HepG2 (cell line): Measurements from ENCODE around the gene EIF5. TPM values are rescaled to one million over a fixed set of nuclear protein-coding genes. Genes with fewer than 3 reads are reported as not detected.

Experiments used
- ATAC-seq: fragments of 200-7000 bp; cut with Tn5 transposase; 3 replicates; pipeline ENCODE4 v1.9.1; 2020; ENCODE audit warnings: mild to moderate bottlenecking, moderate library complexity
- BruUV-seq: library from RNA; stranded (reverse); fragments of 400-500 nt; replicated peaks from 2 replicates; lab custom pipeline; 2021; lab: Mats Ljungman, UMichigan
- CTCF ChIA-PET: fragments of 300-600 bp; formaldehyde crosslinking; extraction: SDS; loops from one replicate; lab custom pipeline; 2021; ENCODE audit warnings: low total read pairs, inconsistent platforms, low intra/inter-chr PET ratio; lab: Yijun Ruan, JAX
- POLR2A ChIA-PET: fragments of 350-600 bp; sonication (Branson Sonifier 250); formaldehyde crosslinking; loops from one replicate; lab custom pipeline; 2020; ENCODE audit warnings: antibody characterized with exemption, inconsistent platforms; lab: Yijun Ruan, JAX
- DNase-seq: peaks from one replicate; pipeline ENCODE4 v3.0.0-alpha.2; 2015; ENCODE audit warnings: low spot score
- FAIRE-seq: peaks from 3 replicates; lab custom pipeline; 2011; peaks lifted over from hg19 to GRCh38; lab: Jason Lieb, UNC
- H2AFZ ChIP-seq: one replicate; pipeline ENCODE4 v1.6.1; 2011; ENCODE audit warnings: low read length, inconsistent platforms
- H3K27ac ChIP-seq: fragments of 300-600 bp; 3 replicates; pipeline ENCODE4 v1.8.0; 2011; ENCODE audit warnings: mixed run types, mild to moderate bottlenecking, mixed read lengths, low read length, inconsistent platforms; ENCODE audit not compliant: insufficient read depth; ENCODE audit errors: extremely low read length
- H3K27me3 ChIP-seq, 2 experiments: fragments of 200-600 bp in 1 of 2; 2 replicates in 1 of 2; 3 replicates in 1 of 2; pipeline versions ENCODE4 v1.6.0 to v1.8.0; 2011; ENCODE audit warnings: low read length in 2 of 2, mild to moderate bottlenecking in 2 of 2, moderate library complexity in 2 of 2, inconsistent platforms in 1 of 2; ENCODE audit not compliant: insufficient read depth in 2 of 2, control insufficient read depth in 1 of 2
- H3K36me3 ChIP-seq, 2 experiments: fragments of 200-600 bp in 1 of 2; replicated peaks in 1 of 2; 2 replicates in 1 of 2; 3 replicates in 1 of 2; pipeline versions ENCODE4 v1.5.1 to v1.8.0; 2011; ENCODE audit warnings: low read length in 2 of 2, inconsistent platforms in 1 of 2; ENCODE audit not compliant: insufficient read depth in 2 of 2, control insufficient read depth in 1 of 2
- H3K4me1 ChIP-seq: 2 replicates; pipeline ENCODE4 v1.5.1; 2012; ENCODE audit warnings: low read length, inconsistent platforms; ENCODE audit not compliant: insufficient read depth
- H3K4me2 ChIP-seq: 2 replicates; pipeline ENCODE4 v1.6.0; 2011; ENCODE audit warnings: low read depth, low read length, inconsistent platforms
- H3K4me3 ChIP-seq, 3 experiments: fragments of 200-600 bp in 1 of 3; sonication (generic), shearing (Covaris generic) in 1 of 3; replicated peaks in 1 of 3; 2 replicates each; pipeline ENCODE4 v1.5.1; 2011 to 2016; ENCODE audit warnings: low read length in 3 of 3, inconsistent platforms in 2 of 3, low read depth in 2 of 3, mild to moderate bottlenecking in 2 of 3, control low read depth in 1 of 3, mixed read lengths in 1 of 3; ENCODE audit not compliant: insufficient read depth in 1 of 3
- H3K79me2 ChIP-seq: one replicate; pipeline ENCODE4 v1.6.1; 2011; ENCODE audit warnings: low read length, inconsistent platforms; ENCODE audit not compliant: insufficient read depth
- H3K9ac ChIP-seq: 2 replicates; pipeline ENCODE4 v1.6.0; 2011; ENCODE audit warnings: mild to moderate bottlenecking, low read depth, low read length, inconsistent platforms; ENCODE audit not compliant: insufficient read depth
- H3K9me3 ChIP-seq: 2 replicates; pipeline ENCODE4 v1.5.1; 2012; ENCODE audit warnings: mild to moderate bottlenecking, low read length
- H4K20me1 ChIP-seq: 2 replicates; pipeline ENCODE4 v1.6.0; 2011; ENCODE audit warnings: inconsistent platforms, mild to moderate bottlenecking, low read length, moderate library complexity; ENCODE audit not compliant: insufficient read depth
- ELK4 ChIP-seq: sonication (generic); formaldehyde crosslinking; IDR thresholded peaks from 2 replicates; pipeline ENCODE4 v1.9.0; 2021; ENCODE audit warnings: missing genetic modification reagents, borderline replicate concordance
- MBNL3 ChIP-seq: fragments of 250-450 bp; sonication (Bioruptor Pico); conservative IDR thresholded peaks from 2 replicates; pipeline ENCODE4 v1.8.0; 2022; ENCODE audit warnings: mild to moderate bottlenecking, inconsistent platforms
- NR2F1 ChIP-seq, 2 experiments: fragments of 450-650 bp in 1 of 2; formaldehyde crosslinking in 1 of 2; IDR thresholded peaks; 2 replicates each; pipeline versions ENCODE4 v1.5.0 to v1.6.1; 2016 to 2020; ENCODE audit warnings: mild to moderate bottlenecking in 1 of 2, missing compliant biosample characterization in 1 of 2, missing genetic modification reagents in 1 of 2, moderate library complexity in 1 of 2
- ZFP37 ChIP-seq: sonication (generic); formaldehyde crosslinking; IDR thresholded peaks from 2 replicates; pipeline ENCODE4 v1.4.0; 2020; ENCODE audit warnings: missing genetic modification reagents, borderline replicate concordance
- ZNF280D ChIP-seq: sonication (generic); formaldehyde crosslinking; IDR thresholded peaks from 2 replicates; pipeline ENCODE4 v1.5.1; 2020; ENCODE audit warnings: mild to moderate bottlenecking, missing genetic modification reagents
- ZSCAN29 ChIP-seq: sonication (generic); formaldehyde crosslinking; conservative IDR thresholded peaks from 2 replicates; pipeline ENCODE4 v1.4.0; 2020; ENCODE audit warnings: mild to moderate bottlenecking, missing genetic modification reagents
- WGBS: methylation state at CpG from one replicate; pipeline ENCODE4 v1.1.6; 2017; ENCODE audit warnings: low lambda C conversion rate; 5-methylcytosine and 5-hydroxymethylcytosine counted together
- in situ Hi-C: cut with HindIII; loops from 2 replicates; pipeline ENCODE4 v1.10.0; 2017; ENCODE audit warnings: low pct_unique_long_range_greater_than_20kb; ENCODE audit not compliant: extremely low pct_ligation_motif_present
- intact Hi-C: fragments of 100-400 bp; cut with micrococcal nuclease; formaldehyde crosslinking; loops from one replicate; pipeline ENCODE4 v1.10.0; 2022; ENCODE audit not compliant: unreplicated experiment
- polyA plus RNA-seq, 8 experiments: library from polyadenylated mRNA; depleted of rRNA in 3 of 8; stranded (reverse) in 7 of 8; unstranded in 1 of 8; fragments of >200 nt; fragmentation: Illumina TruSeq in 4 of 8; extraction: Trizol in 4 of 8; gene quantifications; 2 replicates each; pipeline versions ENCODE4 v1.2.1 to v1.2.3, GENCODE V29; 2011 to 2016; ENCODE audit warnings: low read depth in 4 of 8, missing spikeins in 1 of 8, mixed read lengths in 1 of 8; ENCODE audit not compliant: insufficient read depth in 1 of 8
- total RNA-seq, 5 experiments: library from RNA; depleted of rRNA; stranded (reverse); fragments of >200 nt; fragmentation: Illumina TruSeq; extraction: Trizol; gene quantifications; 2 replicates each; pipeline ENCODE4 v1.2.3, GENCODE V29; 2016; ENCODE audit warnings: low read depth in 1 of 5

Gene EIF5
- total and polyA plus RNA-seq, 2 of the 13 experiments (the other 11 are each of a cell fraction or from before 2014, with no cell fraction given), result 189 to 281 TPM

- TF ChIP-seq ELK4 (CRISPR knock-in tag), result no peak
- no peak for TF ChIP-seq MBNL3
These were observed 896 bp downstream of the EIF5 start (continued) for GRCh38 chr14:103334644-103335622.

- ATAC-seq, result no peak
- ChIA-PET POLR2A (interaction anchor here (5.0 kb wide), 1 partner anchor 10 kb away, joined by 87 read pairs; no protein-coding TSS in a partner anchor), CTCF (no interaction called here)
- H3K36me3 ChIP-seq, result peaks cover 31 to 62% of the 10 kb centered on the region in 2 experiments
- peaks cover 43% of the 10 kb centered on the region for H3K4me1 ChIP-seq
- WGBS, result 97% methylated on average over 14 of the region's 14 CpGs
- FAIRE-seq, result no peak
- H4K20me1 ChIP-seq, result peaks cover 35% of the 10 kb centered on the region
- intact Hi-C loops (no loop called here), in situ Hi-C loops (no loop called here)
- peak overlapping the region in 2 of 3 experiments; percentile 25 to 97; a peak in 1 of 6 replicates for H3K4me3 ChIP-seq
- peaks cover 29% of the 10 kb centered on the region for H3K79me2 ChIP-seq
- no TSS peak for BruUV-seq
- H3K4me2 ChIP-seq, result peak overlapping the region; percentile 97
- no peaks in the 10 kb centered on the region for H3K9me3 ChIP-seq
- no peak overlapping the region for H3K27ac ChIP-seq
- peak overlapping the region; percentile 100 for H3K9ac ChIP-seq
- no peak overlapping the region for H2AFZ ChIP-seq
- no peaks in the 10 kb centered on the region; a peak in 1 of 5 replicates for H3K27me3 ChIP-seq
- TF ChIP-seq ZNF280D (CRISPR knock-in tag) (no peak), NR2F1 (CRISPR knock-in tag; IDR thresholded peaks at IDR 0.05) (peak in 1 of 2 experiments; percentile 16; a peak in 1 of 4 replicates), ZSCAN29 (CRISPR knock-in tag) (no peak), ZFP37 (CRISPR knock-in tag) (no peak)
- DNase-seq, result no peak
These were observed 2.2 kb downstream of the EIF5 start for GRCh38 chr14:103336191-103336590.
